A549 (cell line): ENCODE measurements around the gene TMEFF2. TPM values are rescaled to one million over a fixed set of nuclear protein-coding genes. Genes with fewer than 3 reads are reported as not detected.

Experiments used
- ATAC-seq, 2 experiments: fragments of 200-7000 bp in 1 of 2; fragments of >200 bp in 1 of 2; cut with Nextera tagmentation in 1 of 2; cut with Tn5 transposase in 1 of 2; 3 replicates each; pipeline versions ENCODE4 v1.8.0 to v1.9.1; 2018 to 2020; ENCODE audit warnings: mild to moderate bottlenecking in 1 of 2, moderate library complexity in 1 of 2
- CTCF ChIA-PET: fragments of 300-600 bp; sonication (Branson Sonifier 250); formaldehyde crosslinking; extraction: SDS; loops from one replicate; lab custom pipeline; 2021; ENCODE audit warnings: antibody characterized with exemption, inconsistent platforms; lab: Yijun Ruan, JAX
- POLR2A ChIA-PET: fragments of 350-600 bp; formaldehyde crosslinking; extraction: SDS; loops from one replicate; lab custom pipeline; 2021; ENCODE audit warnings: antibody characterized with exemption, inconsistent platforms; lab: Yijun Ruan, JAX
- DNase-seq, 2 experiments: peaks; one replicate each; pipeline versions ENCODE4 v3.0.0 to v3.0.0-alpha.2; 2011 to 2016; ENCODE audit warnings: low read depth in 1 of 2, low spot score in 1 of 2
- FAIRE-seq: peaks from 2 replicates; lab custom pipeline; 2011; peaks lifted over from hg19 to GRCh38; lab: Jason Lieb, UNC
- H3K27ac ChIP-seq, 2 experiments: fragments of >200 bp; sonication (Bioruptor Twin); formaldehyde crosslinking; 3 replicates each; pipeline ENCODE4 v1.5.1; 2016 to 2017
- H3K4me1 ChIP-seq: fragments of >200 bp; sonication (Bioruptor Twin); formaldehyde crosslinking; 3 replicates; pipeline ENCODE4 v1.6.1; 2016
- H3K4me2 ChIP-seq: fragments of >200 bp; sonication (Bioruptor Twin); formaldehyde crosslinking; 3 replicates; pipeline ENCODE4 v1.6.1; 2016
- H3K4me3 ChIP-seq: fragments of >200 bp; sonication (Bioruptor Twin); formaldehyde crosslinking; 3 replicates; pipeline ENCODE4 v1.5.1; 2016
- H3K9me3 ChIP-seq: fragments of >200 bp; sonication (Bioruptor Twin); formaldehyde crosslinking; 3 replicates; pipeline ENCODE4 v1.6.1; 2016
- BHLHE40 ChIP-seq: IDR thresholded peaks from 2 replicates; pipeline ENCODE4 v1.6.1; 2012; ENCODE audit warnings: low read depth, low read length, inconsistent platforms
- CBX2 ChIP-seq: fragments of 200-600 bp; sonication (generic); IDR thresholded peaks from 2 replicates; pipeline ENCODE4 v1.6.1; 2016; ENCODE audit warnings: low read depth, mild to moderate bottlenecking, borderline replicate concordance
- CEBPB ChIP-seq, 2 experiments: fragments of >200 bp in 1 of 2; sonication (Bioruptor Twin) in 1 of 2; formaldehyde crosslinking in 1 of 2; IDR thresholded peaks; 2 replicates each; pipeline ENCODE4 v1.6.1; 2012 to 2016
- CHD2 ChIP-seq: fragments of 150-350 bp; IDR thresholded peaks from 2 replicates; pipeline ENCODE4 v1.6.1; 2014; ENCODE audit warnings: low read length; ENCODE audit not compliant: partially characterized antibody
- CHD4 ChIP-seq: fragments of 200-600 bp; sonication (generic); IDR thresholded peaks from 2 replicates; pipeline ENCODE4 v1.6.1; 2016; ENCODE audit warnings: antibody characterized with exemption, mild to moderate bottlenecking, borderline replicate concordance
- E2F6 ChIP-seq: IDR thresholded peaks from 2 replicates; pipeline ENCODE4 v1.6.1; 2012; ENCODE audit warnings: low read depth, borderline replicate concordance
- EHMT2 ChIP-seq: fragments of 200-600 bp; sonication (generic); IDR thresholded peaks from 2 replicates; pipeline ENCODE4 v1.6.1; 2016; ENCODE audit warnings: antibody characterized with exemption, low read depth, mild to moderate bottlenecking, moderate library complexity
- ESRRA ChIP-seq: fragments of 150-350 bp; IDR thresholded peaks from 2 replicates; pipeline ENCODE4 v1.6.1; 2014; ENCODE audit warnings: mild to moderate bottlenecking, low read length, borderline replicate concordance
- FOSB ChIP-seq: fragments of 250-450 bp; sonication (Bioruptor Pico); IDR thresholded peaks from 2 replicates; pipeline ENCODE4 v1.5.0; 2020; ENCODE audit warnings: mild to moderate bottlenecking, moderate library complexity
- HMGXB4 ChIP-seq: fragments of 250-450 bp; sonication (Bioruptor Pico); IDR thresholded peaks from 2 replicates; pipeline ENCODE4 v1.5.0; 2021; ENCODE audit warnings: mild to moderate bottlenecking, moderate library complexity, borderline replicate concordance
- HOXB13 ChIP-seq: fragments of 250-450 bp; sonication (Bioruptor Pico); IDR thresholded peaks from 2 replicates; pipeline ENCODE4 v1.5.0; 2020; ENCODE audit warnings: low read depth, mild to moderate bottlenecking, moderate library complexity
- JUN ChIP-seq, 2 experiments: fragments of >200 bp; sonication (Bioruptor Twin); formaldehyde crosslinking; IDR thresholded peaks; 2 replicates in 1 of 2; 3 replicates in 1 of 2; pipeline ENCODE4 v1.6.1; 2016 to 2017
- KDM5A ChIP-seq: fragments of 200-600 bp; sonication (generic); IDR thresholded peaks from 2 replicates; pipeline ENCODE4 v1.6.1; 2016; ENCODE audit warnings: antibody characterized with exemption, mild to moderate bottlenecking
- MYC ChIP-seq: IDR thresholded peaks from 2 replicates; pipeline ENCODE4 v1.6.1; 2012; ENCODE audit warnings: mild to moderate bottlenecking, inconsistent platforms, low read length, improper control_type of control experiment, borderline replicate concordance
- NR3C1 ChIP-seq: fragments of >200 bp; sonication (Bioruptor Twin); formaldehyde crosslinking; IDR thresholded peaks from 3 replicates; pipeline ENCODE4 v1.6.1; 2017
- RARB ChIP-seq: fragments of 250-450 bp; sonication (Bioruptor Pico); IDR thresholded peaks from 2 replicates; pipeline ENCODE4 v1.8.0; 2021; ENCODE audit warnings: mild to moderate bottlenecking, moderate library complexity
- ZC3H11A ChIP-seq: fragments of 450-650 bp; IDR thresholded peaks from 2 replicates; pipeline ENCODE4 v1.6.1; 2014; ENCODE audit warnings: antibody characterized with exemption, mild to moderate bottlenecking
- ZNF302 ChIP-seq: fragments of 250-450 bp; sonication (Bioruptor Pico); IDR thresholded peaks from 2 replicates; pipeline ENCODE4 v1.9.0; 2021; ENCODE audit warnings: inconsistent platforms, mild to moderate bottlenecking, moderate library complexity
- WGBS: methylation state at CpG from one replicate; pipeline ENCODE4 v1.1.6; 2017; ENCODE audit errors: missing lambda C conversion rate; 5-methylcytosine and 5-hydroxymethylcytosine counted together
- polyA plus RNA-seq, 4 experiments: library from polyadenylated mRNA; depleted of rRNA in 3 of 4; stranded (reverse); fragments of >200 nt; fragmentation: RNase III in 1 of 4; extraction: RNeasy Plus Mini Kit Qiagen cat#74134 plus additional on column Dnase treatment in 1 of 4; gene quantifications; 2 replicates in 3 of 4; 3 replicates in 1 of 4; pipeline ENCODE4 v1.2.3, GENCODE V29; 2011 to 2017
- TF ChIP-seq, protein P1 (sequence below): fragments of 200-600 bp; sonication (generic); IDR thresholded peaks from 2 replicates; pipeline ENCODE4 v1.6.1; 2016; ENCODE audit warnings: antibody characterized with exemption, mild to moderate bottlenecking, moderate library complexity
- TF ChIP-seq, protein P2 (sequence below): fragments of >200 bp; sonication (Bioruptor Twin); formaldehyde crosslinking; IDR thresholded peaks from 3 replicates; pipeline ENCODE4 v1.5.1; 2016

TMEFF2 gene
- polyA plus RNA-seq, 2 of the 4 experiments (the other 2 are of a cell fraction): 0.30 to 0.46 TPM

GRCh38 chr2:191931329-191931728 is 263.4 kb downstream of the TMEFF2 start:
- H3K4me3 ChIP-seq: no peak overlapping the region
- no peak for TF ChIP-seq JUN (IDR thresholded peaks at IDR 0.05)
- no peak for TF ChIP-seq BHLHE40
- no peak for TF ChIP-seq CHD4
- TF ChIP-seq, protein P1, sequence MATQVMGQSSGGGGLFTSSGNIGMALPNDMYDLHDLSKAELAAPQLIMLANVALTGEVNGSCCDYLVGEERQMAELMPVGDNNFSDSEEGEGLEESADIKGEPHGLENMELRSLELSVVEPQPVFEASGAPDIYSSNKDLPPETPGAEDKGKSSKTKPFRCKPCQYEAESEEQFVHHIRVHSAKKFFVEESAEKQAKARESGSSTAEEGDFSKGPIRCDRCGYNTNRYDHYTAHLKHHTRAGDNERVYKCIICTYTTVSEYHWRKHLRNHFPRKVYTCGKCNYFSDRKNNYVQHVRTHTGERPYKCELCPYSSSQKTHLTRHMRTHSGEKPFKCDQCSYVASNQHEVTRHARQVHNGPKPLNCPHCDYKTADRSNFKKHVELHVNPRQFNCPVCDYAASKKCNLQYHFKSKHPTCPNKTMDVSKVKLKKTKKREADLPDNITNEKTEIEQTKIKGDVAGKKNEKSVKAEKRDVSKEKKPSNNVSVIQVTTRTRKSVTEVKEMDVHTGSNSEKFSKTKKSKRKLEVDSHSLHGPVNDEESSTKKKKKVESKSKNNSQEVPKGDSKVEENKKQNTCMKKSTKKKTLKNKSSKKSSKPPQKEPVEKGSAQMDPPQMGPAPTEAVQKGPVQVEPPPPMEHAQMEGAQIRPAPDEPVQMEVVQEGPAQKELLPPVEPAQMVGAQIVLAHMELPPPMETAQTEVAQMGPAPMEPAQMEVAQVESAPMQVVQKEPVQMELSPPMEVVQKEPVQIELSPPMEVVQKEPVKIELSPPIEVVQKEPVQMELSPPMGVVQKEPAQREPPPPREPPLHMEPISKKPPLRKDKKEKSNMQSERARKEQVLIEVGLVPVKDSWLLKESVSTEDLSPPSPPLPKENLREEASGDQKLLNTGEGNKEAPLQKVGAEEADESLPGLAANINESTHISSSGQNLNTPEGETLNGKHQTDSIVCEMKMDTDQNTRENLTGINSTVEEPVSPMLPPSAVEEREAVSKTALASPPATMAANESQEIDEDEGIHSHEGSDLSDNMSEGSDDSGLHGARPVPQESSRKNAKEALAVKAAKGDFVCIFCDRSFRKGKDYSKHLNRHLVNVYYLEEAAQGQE: no peak
- TF ChIP-seq KDM5A: no peak
- TF ChIP-seq, all 56 proteins: peak for 0
- Histone ChIP-seq H3K4me2 (no peak overlapping the region), H3K27ac (no peak overlapping the region), H3K4me1 (peaks cover 22% of the 10 kb centered on the region), H3K9me3 (no peaks in the 10 kb centered on the region)
- FAIRE-seq (no peak), ATAC-seq (no peak), DNase-seq (no peak)
- POLR2A ChIA-PET: no interaction called here
- WGBS: 96% methylated on average over 1 of the region's 1 CpG
- CTCF ChIA-PET: interaction anchor here (1.0 kb wide), 2 partner anchors 13 to 119 kb away, joined by 3 to 4 read pairs; no protein-coding TSS in a partner anchor

DNA sequence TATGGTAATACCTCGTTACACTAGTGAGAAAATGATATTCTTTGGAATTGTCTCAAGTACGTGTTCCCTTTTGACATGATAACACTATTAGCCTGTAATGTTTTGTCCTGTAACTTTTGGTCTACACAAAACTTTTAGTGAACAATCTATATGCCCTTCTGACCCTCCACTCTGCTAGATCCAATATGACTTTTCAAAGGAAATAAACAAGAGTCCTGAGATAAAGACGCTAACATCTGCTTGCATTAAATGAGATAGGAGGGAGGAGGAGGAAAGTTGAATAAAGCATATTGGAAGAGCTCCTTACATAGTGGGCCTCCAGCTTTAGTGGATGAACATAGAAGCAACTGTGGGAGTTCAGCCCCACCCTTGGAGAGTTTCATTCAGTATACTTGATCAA is 264.5 kb downstream of the TMEFF2 start:
- H3K4me1 ChIP-seq: peaks cover 22% of the 10 kb centered on the region
- ATAC-seq (no peak), FAIRE-seq (no peak)
- 74% methylated on average over 3 of the region's 3 CpGs for WGBS
- CTCF ChIA-PET: interaction anchor here (1.0 kb wide), 1 partner anchor 12 kb away, joined by 3 read pairs; no protein-coding TSS in a partner anchor
- no peak overlapping the region for H3K4me3 ChIP-seq
- TF ChIP-seq ESRRA (no peak), CBX2 (no peak), HOXB13 (no peak), CHD4 (no peak), RARB (CRISPR knock-in tag) (no peak), CEBPB (IDR thresholded peaks at IDR 0.05) (no peak), CHD2 (no peak), E2F6 (no peak), ZNF302 (CRISPR knock-in tag) (no peak), HMGXB4 (CRISPR knock-in tag) (no peak), NR3C1 (no peak), FOSB (CRISPR knock-in tag) (no peak), MYC (no peak), EHMT2 (no peak), ZC3H11A (no peak)
- TF ChIP-seq, protein P2, sequence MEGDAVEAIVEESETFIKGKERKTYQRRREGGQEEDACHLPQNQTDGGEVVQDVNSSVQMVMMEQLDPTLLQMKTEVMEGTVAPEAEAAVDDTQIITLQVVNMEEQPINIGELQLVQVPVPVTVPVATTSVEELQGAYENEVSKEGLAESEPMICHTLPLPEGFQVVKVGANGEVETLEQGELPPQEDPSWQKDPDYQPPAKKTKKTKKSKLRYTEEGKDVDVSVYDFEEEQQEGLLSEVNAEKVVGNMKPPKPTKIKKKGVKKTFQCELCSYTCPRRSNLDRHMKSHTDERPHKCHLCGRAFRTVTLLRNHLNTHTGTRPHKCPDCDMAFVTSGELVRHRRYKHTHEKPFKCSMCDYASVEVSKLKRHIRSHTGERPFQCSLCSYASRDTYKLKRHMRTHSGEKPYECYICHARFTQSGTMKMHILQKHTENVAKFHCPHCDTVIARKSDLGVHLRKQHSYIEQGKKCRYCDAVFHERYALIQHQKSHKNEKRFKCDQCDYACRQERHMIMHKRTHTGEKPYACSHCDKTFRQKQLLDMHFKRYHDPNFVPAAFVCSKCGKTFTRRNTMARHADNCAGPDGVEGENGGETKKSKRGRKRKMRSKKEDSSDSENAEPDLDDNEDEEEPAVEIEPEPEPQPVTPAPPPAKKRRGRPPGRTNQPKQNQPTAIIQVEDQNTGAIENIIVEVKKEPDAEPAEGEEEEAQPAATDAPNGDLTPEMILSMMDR: no peak
- TF ChIP-seq, all 56 proteins: peak for 0
- POLR2A ChIA-PET: no interaction called here
- DNase-seq: no peak
- Histone ChIP-seq H3K9me3 (no peaks in the 10 kb centered on the region), H3K4me2 (no peak overlapping the region), H3K27ac (no peak overlapping the region)
